PC-3 (cell line): Measurements from ENCODE around the gene NRCAM.

Source experiments
- EZH2 ChIP-seq: fragments of 300-600 bp; sonication (generic); IDR thresholded peaks from one replicate; pipeline ENCODE4 v1.6.1; 2017; ENCODE audit warnings: antibody characterized with exemption, mild to moderate bottlenecking, low read length; ENCODE audit not compliant: unreplicated experiment
- EZH2phosphoT487 ChIP-seq: fragments of 300-600 bp; sonication (generic); IDR thresholded peaks from 2 replicates; pipeline ENCODE4 v1.6.1; 2018; ENCODE audit warnings: mild to moderate bottlenecking, antibody characterized with exemption, low read length, borderline replicate concordance

- TF ChIP-seq EZH2phosphoT487 = no peak
- no peak for TF ChIP-seq EZH2
Observed at GRCh38 chr7:108488768-108489538, 32.7 kb upstream of the NRCAM start.
